Testis (tissue), 2 donors: Measurements from ENCODE around the gene INAFM2.

ENCODE experiments used
- CTCF ChIP-seq, 3 experiments: fragments of 450-650 bp in 2 of 3; fragments of 200-600 bp in 1 of 3; sonication (generic) in 1 of 3; IDR thresholded peaks; one replicate each; pipeline ENCODE4 v1.5.1; 2016 to 2019; ENCODE audit warnings: antibody characterized with exemption in 3 of 3, mild to moderate bottlenecking in 2 of 3, moderate library complexity in 1 of 3
- POLR2A ChIP-seq: fragments of 450-650 bp; IDR thresholded peaks from one replicate; pipeline ENCODE4 v1.6.1; 2017; ENCODE audit warnings: antibody characterized with exemption, mild to moderate bottlenecking, moderate library complexity

- no peak for TF ChIP-seq POLR2A
- no peak for TF ChIP-seq CTCF (IDR thresholded peaks at IDR 0.05)
These were observed 6.6 kb upstream of the INAFM2 start for GRCh38 chr15:40316931-40317330.
